GM12872 (cell line): Measurements from ENCODE around the gene C19orf38.

ENCODE experiments used
- TF ChIP-seq, protein P1 (sequence below): IDR thresholded peaks from 3 replicates; pipeline ENCODE4 v1.5.1; 2011; ENCODE audit warnings: low read depth, mild to moderate bottlenecking, low read length, moderate library complexity; ENCODE audit not compliant: insufficient read depth

Gene C19orf38

GRCh38 chr19:10915130-10916091 lies 67.2 kb downstream of the C19orf38 start:
- TF ChIP-seq, protein P1, sequence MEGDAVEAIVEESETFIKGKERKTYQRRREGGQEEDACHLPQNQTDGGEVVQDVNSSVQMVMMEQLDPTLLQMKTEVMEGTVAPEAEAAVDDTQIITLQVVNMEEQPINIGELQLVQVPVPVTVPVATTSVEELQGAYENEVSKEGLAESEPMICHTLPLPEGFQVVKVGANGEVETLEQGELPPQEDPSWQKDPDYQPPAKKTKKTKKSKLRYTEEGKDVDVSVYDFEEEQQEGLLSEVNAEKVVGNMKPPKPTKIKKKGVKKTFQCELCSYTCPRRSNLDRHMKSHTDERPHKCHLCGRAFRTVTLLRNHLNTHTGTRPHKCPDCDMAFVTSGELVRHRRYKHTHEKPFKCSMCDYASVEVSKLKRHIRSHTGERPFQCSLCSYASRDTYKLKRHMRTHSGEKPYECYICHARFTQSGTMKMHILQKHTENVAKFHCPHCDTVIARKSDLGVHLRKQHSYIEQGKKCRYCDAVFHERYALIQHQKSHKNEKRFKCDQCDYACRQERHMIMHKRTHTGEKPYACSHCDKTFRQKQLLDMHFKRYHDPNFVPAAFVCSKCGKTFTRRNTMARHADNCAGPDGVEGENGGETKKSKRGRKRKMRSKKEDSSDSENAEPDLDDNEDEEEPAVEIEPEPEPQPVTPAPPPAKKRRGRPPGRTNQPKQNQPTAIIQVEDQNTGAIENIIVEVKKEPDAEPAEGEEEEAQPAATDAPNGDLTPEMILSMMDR: no peak

DNA sequence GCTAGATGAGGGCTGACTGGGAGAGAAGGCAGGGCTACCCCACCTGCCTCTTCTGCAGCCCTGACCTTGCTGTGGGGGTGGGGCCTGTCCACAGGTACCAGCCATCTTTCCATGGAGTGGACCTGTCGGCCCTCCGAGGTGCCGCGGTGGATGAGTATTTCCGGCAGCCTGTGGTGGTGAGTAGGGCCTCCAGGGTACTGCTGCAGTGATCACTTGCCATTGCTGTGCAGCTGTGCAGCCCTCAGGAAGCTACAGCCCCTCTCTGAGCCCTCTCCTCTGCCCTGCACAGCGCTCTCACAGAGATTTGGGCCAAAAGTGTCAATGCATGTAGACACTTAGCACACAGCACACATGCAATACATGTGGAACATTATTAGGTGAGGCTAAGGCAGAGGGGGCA lies 68.4 kb downstream of the C19orf38 start:
- TF ChIP-seq, protein P1: no peak

DNA sequence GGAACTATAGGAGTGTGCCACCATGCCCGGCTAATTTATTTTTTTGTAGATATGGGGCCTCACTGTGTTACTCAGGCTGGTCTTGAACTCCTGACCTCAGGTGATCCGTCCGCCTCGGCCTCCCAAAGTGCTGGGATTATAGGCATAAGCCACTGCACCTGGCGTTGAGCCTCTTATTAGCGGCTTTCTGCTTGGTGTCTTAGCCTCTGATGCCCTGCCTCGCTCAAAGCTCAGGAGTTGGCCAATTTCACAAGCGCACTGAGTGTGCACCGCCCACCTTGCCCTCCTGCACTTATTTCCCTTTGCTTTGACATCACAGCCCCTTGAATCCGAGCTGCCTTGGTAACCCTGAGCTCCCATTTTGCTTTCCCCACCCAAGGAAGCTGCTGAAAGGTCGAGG lies 70.1 kb downstream of the C19orf38 start:
- TF ChIP-seq, protein P1: no peak
